22Rv1 (cell line): ENCODE data around the gene IMMP2L.

Source experiments
- H3K27ac ChIP-seq: fragments of 450-650 bp; 2 replicates; pipeline ENCODE4 v1.5.1; 2017
- CTCF ChIP-seq: fragments of 450-650 bp; IDR thresholded peaks from 2 replicates; pipeline ENCODE4 v1.5.1; 2017; ENCODE audit warnings: mild to moderate bottlenecking
- ZFX ChIP-seq: fragments of 450-650 bp; IDR thresholded peaks from 2 replicates; pipeline ENCODE4 v1.6.1; 2017; ENCODE audit warnings: antibody characterized with exemption, borderline replicate concordance

The IMMP2L gene

GRCh38 chr7:111006691-111007090 is 555.6 kb downstream of the IMMP2L start:
- no peak overlapping the region for H3K27ac ChIP-seq
- TF ChIP-seq CTCF (no peak), ZFX (no peak)

GRCh38 chr7:111006040-111006439 is 556.3 kb downstream of the IMMP2L start:
- no peak overlapping the region for H3K27ac ChIP-seq
- no peak for TF ChIP-seq ZFX
- TF ChIP-seq CTCF, result no peak

GRCh38 chr7:111005445-111005844 is 556.8 kb downstream of the IMMP2L start:
- TF ChIP-seq CTCF (no peak), ZFX (no peak)
- no peak overlapping the region for H3K27ac ChIP-seq

- TF ChIP-seq ZFX (no peak), CTCF (no peak)
- no peak overlapping the region for H3K27ac ChIP-seq
Observed at GRCh38 chr7:111004310-111004901, 557.9 kb downstream of the IMMP2L start.

- H3K27ac ChIP-seq, result no peak overlapping the region
- no peak for TF ChIP-seq ZFX
- no peak for TF ChIP-seq CTCF
Observed at GRCh38 chr7:111003883-111004282, 558.4 kb downstream of the IMMP2L start.

- TF ChIP-seq CTCF, result no peak
- TF ChIP-seq ZFX, result no peak
- H3K27ac ChIP-seq, result no peak overlapping the region
Observed at GRCh38 chr7:110994028-110994967, 568.0 kb downstream of the IMMP2L start.
